ENCODE data around the gene GPR152.
"Not testable (repeated sequence)": the region's sequence is repeated elsewhere in the genome, so short reads cannot be mapped to it uniquely, and the experiment has no call there.

The GPR152 gene

DNA sequence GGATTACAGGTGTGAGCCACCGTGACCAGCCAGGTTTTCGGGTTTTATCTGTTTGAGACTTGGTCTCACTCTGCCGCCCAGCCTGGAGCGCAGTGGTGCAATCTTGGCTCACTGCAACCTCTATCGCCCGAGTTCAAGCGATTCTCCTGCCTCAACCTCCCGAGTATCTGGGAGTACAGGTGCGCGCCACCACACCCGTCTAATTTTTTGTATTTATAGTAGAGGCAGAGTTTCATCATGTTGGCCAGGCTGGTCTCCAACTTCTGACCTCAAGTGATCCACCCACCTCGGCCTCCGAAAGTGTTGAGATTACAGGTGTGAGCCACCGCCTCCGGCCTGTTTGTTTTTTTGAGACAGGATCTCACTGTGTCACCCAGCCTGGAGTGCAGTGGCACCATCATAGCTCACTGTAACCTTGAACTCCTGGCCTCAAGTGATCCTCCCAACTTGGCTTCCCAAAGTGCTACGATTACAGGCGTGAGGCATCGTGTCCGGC is 25.1 kb downstream of the GPR152 start:
- not testable (repeated sequence) for DNase-seq (ENCODE audit: low read depth in 3 of 3)

DNA sequence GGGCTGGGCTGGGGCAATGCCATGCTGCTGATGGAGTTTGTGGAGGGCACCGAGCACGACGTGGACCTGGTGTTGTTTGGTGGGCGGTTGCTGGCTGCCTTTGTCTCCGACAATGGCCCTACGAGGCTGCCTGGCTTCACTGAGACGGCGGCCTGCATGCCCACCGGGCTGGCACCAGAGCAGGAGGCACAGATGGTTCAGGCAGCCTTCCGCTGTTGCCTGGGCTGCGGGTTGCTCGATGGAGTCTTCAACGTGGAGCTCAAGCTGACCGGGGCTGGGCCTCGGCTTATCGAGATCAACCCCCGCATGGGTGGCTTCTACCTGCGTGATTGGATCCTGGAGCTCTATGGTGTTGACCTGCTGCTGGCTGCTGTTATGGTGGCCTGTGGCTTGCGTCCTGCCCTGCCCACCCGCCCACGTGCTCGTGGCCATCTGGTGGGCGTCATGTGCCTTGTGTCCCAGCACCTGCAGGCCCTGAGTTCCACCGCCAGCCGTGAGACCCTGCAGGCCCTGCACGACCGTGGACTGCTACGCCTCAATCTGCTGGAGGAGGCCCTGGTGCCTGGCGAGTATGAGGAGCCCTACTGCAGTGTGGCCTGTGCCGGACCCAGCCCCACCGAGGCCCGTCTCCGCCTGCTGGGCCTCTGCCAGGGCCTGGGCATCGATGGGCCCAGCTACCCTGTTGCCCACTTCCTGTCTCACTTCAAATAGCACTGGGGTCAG is 28.5 kb downstream of the GPR152 start:
- DNase-seq (ENCODE audit: low read depth in 3 of 3), result no peak

DNA sequence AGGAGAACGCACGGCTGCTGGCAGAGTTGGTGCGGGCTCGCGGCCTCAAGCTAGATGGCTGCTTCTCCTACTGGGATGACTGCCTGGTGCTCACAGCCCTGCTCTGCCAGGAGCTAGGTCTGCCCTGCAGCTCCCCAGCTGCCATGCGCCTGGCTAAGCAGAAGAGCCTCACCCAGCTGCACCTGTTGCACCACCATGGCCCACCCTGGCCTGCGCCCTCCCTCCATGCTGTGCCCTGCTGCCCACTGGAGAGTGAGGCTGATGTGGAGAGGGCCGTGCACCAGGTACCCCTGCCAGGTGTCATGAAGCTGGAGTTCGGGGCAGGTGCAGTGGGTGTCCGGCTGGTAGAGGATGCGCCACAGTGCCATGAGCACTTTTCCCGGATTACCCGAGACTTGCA is 29.1 kb downstream of the GPR152 start:
- DNase-seq (ENCODE audit: low read depth in 3 of 3), result no peak

DNA sequence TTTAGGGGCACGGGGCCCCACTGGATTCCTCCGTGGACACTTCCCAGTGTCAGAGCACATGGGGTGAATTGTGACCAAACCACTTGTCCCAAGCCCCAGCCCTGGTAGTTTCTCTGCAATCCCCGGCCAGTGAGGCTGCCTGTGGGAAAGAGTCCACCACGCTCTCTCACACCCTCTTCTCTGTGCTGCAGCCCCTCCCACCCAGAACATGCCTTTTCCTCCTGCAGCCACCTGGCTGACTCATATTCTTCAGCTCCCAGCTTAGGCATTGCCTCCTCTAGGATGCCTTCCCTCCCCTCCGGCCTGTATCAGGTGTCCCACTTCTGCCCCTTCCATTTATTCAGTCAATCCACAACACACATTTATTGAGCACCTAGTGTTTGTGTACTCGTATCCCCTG is 29.6 kb downstream of the GPR152 start:
- no peak for DNase-seq (ENCODE audit: low read depth in 3 of 3)

GRCh38 chr11:67421430-67422031 is 31.0 kb downstream of the GPR152 start:
- no peak for DNase-seq (ENCODE audit: low read depth in 3 of 3)

DNA sequence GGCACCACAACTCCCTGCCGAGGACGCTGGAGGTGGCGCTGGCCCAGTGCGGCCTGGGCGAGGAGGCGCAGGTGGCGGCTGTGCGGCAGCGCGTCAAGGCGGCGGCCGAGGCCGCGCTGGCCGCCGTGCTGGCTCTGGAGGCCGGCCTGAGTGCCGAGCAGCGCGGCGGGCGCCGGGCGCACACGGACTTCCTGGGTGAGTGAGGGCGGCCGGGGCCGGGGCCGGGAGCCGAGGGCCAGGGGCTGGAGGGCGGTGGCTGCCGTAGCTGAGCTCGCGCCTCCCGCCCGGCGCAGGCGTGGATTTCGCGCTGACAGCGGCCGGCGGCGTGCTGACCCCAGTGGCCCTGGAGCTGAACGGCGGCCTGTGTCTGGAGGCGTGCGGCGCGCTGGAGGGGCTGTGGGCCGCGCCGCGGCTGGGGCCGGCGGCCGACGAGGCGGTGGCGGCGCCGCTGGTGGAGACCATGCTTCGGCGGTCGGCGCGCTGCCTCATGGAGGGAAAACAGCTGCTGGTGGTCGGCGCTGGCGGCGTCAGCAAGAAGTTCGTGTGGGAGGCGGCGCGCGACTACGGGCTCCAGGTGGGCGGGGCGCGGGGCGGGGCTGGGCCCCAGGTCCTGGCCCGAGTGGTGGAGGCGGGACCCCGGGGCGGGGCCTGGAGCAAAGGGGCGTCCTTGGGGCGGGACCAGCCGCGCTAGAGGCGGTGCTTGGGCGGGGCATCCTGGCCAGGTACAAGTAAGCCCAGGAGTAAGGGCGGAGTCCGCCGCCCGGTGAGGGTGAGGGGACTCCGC is 31.7 kb downstream of the GPR152 start:
- DNase-seq (ENCODE audit: low read depth in 3 of 3), result peak; percentile 98 to 99 (median 98)

DNA sequence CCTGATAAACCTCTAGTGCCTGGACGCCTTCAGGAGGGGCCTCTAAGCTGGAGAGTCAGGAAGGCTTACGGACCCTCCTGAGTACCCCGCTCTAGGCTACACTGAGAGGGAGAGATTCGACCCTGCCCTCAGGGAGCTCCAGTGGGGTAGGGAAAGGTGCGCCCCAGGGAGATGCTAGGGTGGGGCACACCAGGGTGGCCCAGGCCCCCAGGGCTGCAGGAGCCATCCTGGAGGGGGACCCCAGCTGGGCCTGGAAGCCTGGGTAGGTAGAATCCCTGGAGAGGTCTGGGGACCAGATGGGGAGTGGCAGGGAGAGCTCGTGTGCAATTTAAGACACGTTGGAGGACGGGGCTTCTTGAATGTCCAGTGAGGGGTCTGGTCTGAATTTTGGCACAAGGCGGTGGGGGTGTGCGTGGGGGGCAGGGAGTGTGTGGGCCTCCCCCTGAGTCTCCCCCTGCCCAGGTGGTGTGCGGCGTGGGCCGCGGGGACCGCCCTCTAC is 32.3 kb downstream of the GPR152 start:
- no peak for DNase-seq (ENCODE audit: low read depth in 3 of 3)

- DNase-seq (ENCODE audit: low read depth in 3 of 3), result no peak
These were observed 33.0 kb downstream of the GPR152 start for GRCh38 chr11:67419325-67420049.

DNA sequence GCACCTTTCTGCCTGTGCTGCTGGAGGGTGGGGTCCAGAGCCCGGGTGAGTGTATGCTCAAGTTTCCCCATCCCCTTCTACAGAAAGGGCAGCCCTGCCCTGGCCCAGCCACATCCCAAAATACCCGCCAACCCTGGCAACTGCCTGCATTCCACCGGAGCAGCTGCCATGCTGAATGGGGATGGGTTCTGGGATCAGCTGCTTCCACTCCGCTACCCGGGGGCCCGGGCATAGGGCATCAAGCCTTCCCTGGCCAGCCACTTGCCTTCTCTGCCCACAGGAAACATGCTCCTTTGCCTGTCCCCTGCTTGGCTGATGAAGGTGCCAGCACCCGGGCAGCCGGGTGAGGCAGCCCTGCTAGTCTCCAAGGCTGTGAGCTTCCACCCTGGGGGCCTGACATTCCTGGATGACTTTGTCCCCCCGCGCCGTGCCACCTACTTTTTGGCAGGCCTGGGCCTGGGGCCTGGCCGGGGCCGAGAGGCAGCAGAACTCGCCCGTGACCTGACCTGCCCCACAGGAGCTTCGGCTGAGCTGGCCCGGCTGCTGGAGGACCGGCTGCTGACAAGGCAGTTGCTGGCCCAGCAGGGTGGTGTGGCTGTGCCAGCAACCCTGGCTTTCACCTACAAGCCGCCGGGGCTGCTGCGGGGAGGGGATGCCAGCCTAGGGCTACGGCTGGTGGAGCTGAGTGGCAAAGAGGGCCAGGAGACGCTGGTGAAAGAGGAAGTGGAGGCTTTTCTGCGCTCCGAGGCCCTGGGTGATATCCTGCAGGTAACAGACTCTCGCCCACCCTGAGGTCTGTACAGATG is 33.9 kb downstream of the GPR152 start:
- DNase-seq (ENCODE audit: low read depth in 3 of 3), result no peak

- no peak for DNase-seq (ENCODE audit: low read depth in 3 of 3)
These were observed 35.1 kb downstream of the GPR152 start for GRCh38 chr11:67417425-67417824.

- DNase-seq (ENCODE audit: low read depth in 3 of 3), result peak in 2 of 3 experiments; percentile 58 to 73
These were observed 35.9 kb downstream of the GPR152 start for GRCh38 chr11:67416416-67417335.

- no peak for DNase-seq (ENCODE audit: low read depth in 3 of 3)
These were observed 36.8 kb downstream of the GPR152 start, which contains the start of gene CARNS1 for GRCh38 chr11:67415501-67416304. CARNS1 (plus strand) TSS chr11:67415678; CDS start chr11:67416200, 522 bp downstream.

- DNase-seq (ENCODE audit: low read depth in 3 of 3), result no peak
These were observed 39.2 kb downstream of the GPR152 start for GRCh38 chr11:67413266-67413849.

- DNase-seq (ENCODE audit: low read depth in 3 of 3), result no peak
These were observed 39.9 kb downstream of the GPR152 start for GRCh38 chr11:67412495-67413179.

GRCh38 chr11:67411785-67412152 is 40.8 kb downstream of the GPR152 start:
- no peak for DNase-seq (ENCODE audit: low read depth in 3 of 3)

DNA sequence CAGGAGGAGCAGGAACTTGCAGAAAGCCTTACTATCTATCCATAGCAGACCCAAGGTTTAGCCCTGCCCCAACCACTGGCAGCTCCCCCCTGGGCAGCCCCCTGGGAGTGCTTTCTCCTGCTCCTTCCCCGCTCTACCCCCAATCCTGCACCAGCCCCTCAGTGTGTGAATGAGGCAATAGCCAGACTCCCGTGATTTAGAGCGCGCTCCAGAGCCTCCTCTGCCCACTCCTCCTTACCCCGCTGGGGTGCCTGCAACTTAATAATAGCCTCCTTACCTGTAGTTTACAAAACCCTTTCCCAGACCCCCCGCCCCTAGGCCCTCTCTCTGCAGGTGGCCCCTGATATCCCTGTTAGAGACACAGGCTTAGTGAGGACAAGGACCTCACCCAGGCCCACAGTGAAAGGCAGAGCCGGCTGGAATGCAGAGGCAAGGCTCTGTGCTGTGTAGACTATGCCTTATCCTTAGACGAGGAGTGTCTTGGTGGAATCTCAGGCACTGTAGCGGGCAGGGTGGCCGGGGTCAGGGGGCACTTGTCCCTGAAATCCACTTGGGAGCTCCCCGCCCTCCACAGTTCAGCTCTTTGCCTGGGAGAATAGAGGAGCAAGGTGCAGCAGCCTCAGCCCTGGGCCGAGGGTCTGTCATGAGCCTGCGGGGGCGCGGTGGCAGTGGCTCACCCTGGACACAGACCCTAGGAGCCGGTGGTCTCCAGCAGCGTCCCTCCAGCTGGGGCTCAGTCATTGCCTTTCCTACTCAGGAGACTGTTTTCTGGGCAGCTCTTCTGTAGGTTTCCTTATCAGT is 41.3 kb downstream of the GPR152 start:
- no peak for DNase-seq (ENCODE audit: low read depth in 3 of 3)

GRCh38 chr11:67410369-67410831 is 42.1 kb downstream of the GPR152 start:
- DNase-seq (ENCODE audit: low read depth in 3 of 3), result no peak
